Karpas-422 (cell line): ENCODE measurements around the gene PASK. TPM values are rescaled to one million over a fixed set of nuclear protein-coding genes. Genes with fewer than 3 reads are reported as not detected.
"Not testable (repeated sequence)": the region's sequence is repeated elsewhere in the genome, so short reads cannot be mapped to it uniquely, and the experiment has no call there.

Experiments used
- DNase-seq: peaks from one replicate; pipeline ENCODE4 v3.0.0-alpha.2; 2015
- H2AFZ ChIP-seq: fragments of 200-600 bp; sonication (generic); 2 replicates; pipeline ENCODE4 v1.6.1; 2014; ENCODE audit warnings: antibody characterized with exemption, low read length, mixed read lengths
- H3K27ac ChIP-seq: fragments of 200-600 bp; sonication (generic); 2 replicates; pipeline ENCODE4 v1.5.1; 2014; ENCODE audit warnings: mild to moderate bottlenecking, low read length, moderate library complexity
- H3K27me3 ChIP-seq: fragments of 200-600 bp; sonication (generic); 2 replicates; pipeline ENCODE4 v1.6.1; 2014; ENCODE audit warnings: low read length, mixed read lengths
- H3K36me3 ChIP-seq: fragments of 200-600 bp; sonication (generic); 2 replicates; pipeline ENCODE4 v1.6.1; 2014; ENCODE audit warnings: low read length, mixed read lengths; ENCODE audit not compliant: insufficient read depth
- H3K4me1 ChIP-seq: fragments of 200-600 bp; sonication (generic); 2 replicates; pipeline ENCODE4 v1.6.1; 2014; ENCODE audit warnings: mild to moderate bottlenecking, low read length, mixed read lengths
- H3K4me2 ChIP-seq: fragments of 200-600 bp; sonication (generic); 2 replicates; pipeline ENCODE4 v1.6.1; 2014; ENCODE audit warnings: low read length, low read depth, mild to moderate bottlenecking; ENCODE audit not compliant: poor library complexity, severe bottlenecking
- H3K4me3 ChIP-seq: fragments of 200-600 bp; sonication (generic); 2 replicates; pipeline ENCODE4 v1.5.1; 2014; ENCODE audit warnings: mild to moderate bottlenecking, antibody characterized with exemption, low read length, mixed read lengths
- H3K79me2 ChIP-seq: fragments of 200-600 bp; sonication (generic); 2 replicates; pipeline ENCODE4 v1.6.1; 2014; ENCODE audit warnings: mild to moderate bottlenecking, low read length, mixed read lengths
- H3K9ac ChIP-seq: fragments of 200-600 bp; sonication (generic); 2 replicates; pipeline ENCODE4 v1.6.0; 2014; ENCODE audit warnings: low read length
- H3K9me2 ChIP-seq: fragments of 200-600 bp; sonication (generic), shearing (Covaris generic); replicated peaks from 2 replicates; pipeline ENCODE4 v1.6.0; 2014; ENCODE audit warnings: mild to moderate bottlenecking, low read length, moderate library complexity; ENCODE audit not compliant: insufficient read depth
- H3K9me3 ChIP-seq: fragments of 300-700, 200-600 bp; sonication (generic); 2 replicates; pipeline ENCODE4 v1.6.1; 2014; ENCODE audit warnings: low read length, mixed read lengths
- H4K20me1 ChIP-seq: fragments of 200-600 bp; sonication (generic); 2 replicates; pipeline ENCODE4 v1.6.1; 2014; ENCODE audit warnings: mild to moderate bottlenecking, antibody characterized with exemption, low read length, low read depth; ENCODE audit not compliant: insufficient read depth
- total RNA-seq: library from RNA; depleted of rRNA; stranded (reverse); fragments of >200 nt; shearing (Covaris generic); gene quantifications from 2 replicates; pipeline ENCODE4 v1.2.3, GENCODE V29; 2014; ENCODE audit warnings: low replicate concordance

PASK gene
- total RNA-seq, 1 experiment from 2014 or later, result 23.9 TPM

- no peaks in the 10 kb centered on the region for H3K27me3 ChIP-seq
- H2AFZ ChIP-seq, result no peak overlapping the region
- H3K4me1 ChIP-seq, result peaks cover 37% of the 10 kb centered on the region
- no peaks in the 10 kb centered on the region for H3K9me2 ChIP-seq
- H3K4me3 ChIP-seq, result no peak overlapping the region
- no peaks in the 10 kb centered on the region for H4K20me1 ChIP-seq
- H3K27ac ChIP-seq, result no peak overlapping the region
- no peaks in the 10 kb centered on the region; the same call in 1 of the 2 replicates for H3K36me3 ChIP-seq
- DNase-seq, result no peak
- no peak overlapping the region for H3K9ac ChIP-seq
- H3K4me2 ChIP-seq, result no peak overlapping the region
- H3K79me2 ChIP-seq, result peaks cover under 1% of the 10 kb centered on the region; the same call in 1 of the 2 replicates
- H3K9me3 ChIP-seq, result no peaks in the 10 kb centered on the region
Measured at GRCh38 chr2:241108271-241109209, 40.7 kb downstream of the PASK start.

- Histone ChIP-seq H2AFZ (no peak overlapping the region), H3K4me2 (no peak overlapping the region), H3K9ac (no peak overlapping the region), H4K20me1 (no peaks in the 10 kb centered on the region), H3K27me3 (no peaks in the 10 kb centered on the region), H3K79me2 (peaks cover 13% of the 10 kb centered on the region; the same call in 1 of the 2 replicates), H3K9me3 (no peaks in the 10 kb centered on the region), H3K27ac (no peak overlapping the region), H3K9me2 (no peaks in the 10 kb centered on the region), H3K4me1 (peaks cover 45% of the 10 kb centered on the region), H3K4me3 (no peak overlapping the region), H3K36me3 (no peaks in the 10 kb centered on the region)
- DNase-seq, result no peak
Measured at GRCh38 chr2:241107031-241107783, 42.1 kb downstream of the PASK start.

DNA sequence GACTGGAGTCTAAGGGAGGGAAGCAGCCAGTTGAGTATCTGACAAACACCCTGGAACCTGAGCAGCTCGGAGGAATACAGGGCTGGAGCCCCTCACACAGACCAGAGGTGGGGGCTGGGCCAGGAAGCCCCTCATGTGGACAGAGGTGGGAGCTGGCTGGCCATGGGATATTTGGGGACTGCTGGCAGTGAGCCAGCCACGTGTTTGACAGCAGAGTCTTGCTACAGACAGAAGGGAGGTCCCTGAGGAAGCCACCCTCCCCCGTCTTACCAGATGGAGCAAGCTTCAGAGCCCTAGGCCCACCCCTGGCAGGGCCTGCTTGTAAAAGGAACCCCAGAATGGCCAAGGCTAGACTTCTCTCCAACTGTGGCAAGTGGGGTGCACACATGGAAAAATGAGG is 43.6 kb downstream of the PASK start:
- H3K27ac ChIP-seq, result peak overlapping the region; percentile 26; the same call in 1 of the 2 replicates
- no peak overlapping the region for H2AFZ ChIP-seq
- no peak overlapping the region for H3K4me3 ChIP-seq
- H3K36me3 ChIP-seq, result no peaks in the 10 kb centered on the region
- H3K9ac ChIP-seq, result no peak overlapping the region
- H3K27me3 ChIP-seq, result no peaks in the 10 kb centered on the region
- no peak for DNase-seq
- no peaks in the 10 kb centered on the region for H3K9me2 ChIP-seq
- H3K79me2 ChIP-seq, result peaks cover 28% of the 10 kb centered on the region
- no peaks in the 10 kb centered on the region for H4K20me1 ChIP-seq
- H3K4me1 ChIP-seq, result peaks cover 35% of the 10 kb centered on the region
- H3K4me2 ChIP-seq, result no peak overlapping the region
- H3K9me3 ChIP-seq, result no peaks in the 10 kb centered on the region

DNA sequence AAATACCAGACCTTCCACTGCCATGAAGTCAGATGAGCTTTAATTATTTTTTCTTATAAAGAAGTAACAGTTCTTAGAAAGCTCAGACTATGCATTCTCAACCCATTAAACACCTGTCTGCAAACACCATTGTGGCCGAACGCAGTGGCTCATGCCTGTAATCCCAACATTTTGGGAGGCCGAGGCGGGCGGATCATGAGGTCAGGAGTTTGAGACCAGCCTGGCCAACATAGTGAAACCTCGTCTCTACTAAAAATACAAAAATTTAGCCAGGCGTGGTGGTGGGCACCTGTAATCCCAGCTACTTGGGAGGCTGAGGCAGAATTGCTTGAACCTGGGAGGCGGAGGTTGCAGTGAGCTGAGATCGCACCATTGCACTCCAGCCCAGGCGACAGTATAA is 44.7 kb downstream of the PASK start:
- not testable (repeated sequence) for H3K27me3 ChIP-seq, H3K4me3 ChIP-seq, H3K9me3 ChIP-seq, H3K36me3 ChIP-seq, H3K9ac ChIP-seq, H4K20me1 ChIP-seq, H3K9me2 ChIP-seq, H2AFZ ChIP-seq, H3K27ac ChIP-seq, DNase-seq, H3K4me2 ChIP-seq
- Histone ChIP-seq H3K79me2 (peaks cover 38% of the 10 kb centered on the region), H3K4me1 (peaks cover 35% of the 10 kb centered on the region)

DNA sequence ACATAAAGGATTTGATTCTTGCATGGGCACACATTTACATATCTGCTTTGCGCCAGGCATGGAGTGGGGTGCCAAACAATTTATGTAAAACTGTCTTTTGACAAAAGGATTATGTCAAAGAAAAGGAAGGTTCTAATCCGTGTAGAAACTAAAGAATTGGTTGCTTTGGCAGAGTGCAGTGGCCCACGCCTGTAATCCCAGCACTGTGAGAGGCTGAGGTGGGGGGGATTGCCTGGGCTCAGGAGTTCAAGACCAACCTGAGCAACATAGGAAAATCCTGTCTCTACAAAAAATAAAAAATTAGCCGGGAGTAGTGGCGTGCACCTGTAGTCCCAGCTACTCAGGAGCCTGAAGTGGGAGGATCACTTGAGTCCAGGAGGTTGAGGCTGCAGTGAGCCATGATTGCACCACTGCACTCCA is 46.1 kb downstream of the PASK start:
- H2AFZ ChIP-seq, result 0 out of 2 replicates have a peak overlapping the region, but pooled peaks have one; percentile 58
- no peaks in the 10 kb centered on the region for H3K27me3 ChIP-seq
- peak overlapping the region; percentile 75 for H3K9ac ChIP-seq
- H3K9me3 ChIP-seq, result no peaks in the 10 kb centered on the region
- no peaks in the 10 kb centered on the region for H3K9me2 ChIP-seq
- H4K20me1 ChIP-seq, result no peaks in the 10 kb centered on the region
- H3K4me3 ChIP-seq, result peak overlapping the region; percentile 74
- peaks cover 41% of the 10 kb centered on the region for H3K4me1 ChIP-seq
- peak; percentile 51 for DNase-seq
- H3K4me2 ChIP-seq, result peak overlapping the region; percentile 84
- peak overlapping the region; percentile 75 for H3K27ac ChIP-seq
- H3K36me3 ChIP-seq, result peaks cover 12% of the 10 kb centered on the region; the same call in 1 of the 2 replicates
- H3K79me2 ChIP-seq, result peaks cover 50% of the 10 kb centered on the region

DNA sequence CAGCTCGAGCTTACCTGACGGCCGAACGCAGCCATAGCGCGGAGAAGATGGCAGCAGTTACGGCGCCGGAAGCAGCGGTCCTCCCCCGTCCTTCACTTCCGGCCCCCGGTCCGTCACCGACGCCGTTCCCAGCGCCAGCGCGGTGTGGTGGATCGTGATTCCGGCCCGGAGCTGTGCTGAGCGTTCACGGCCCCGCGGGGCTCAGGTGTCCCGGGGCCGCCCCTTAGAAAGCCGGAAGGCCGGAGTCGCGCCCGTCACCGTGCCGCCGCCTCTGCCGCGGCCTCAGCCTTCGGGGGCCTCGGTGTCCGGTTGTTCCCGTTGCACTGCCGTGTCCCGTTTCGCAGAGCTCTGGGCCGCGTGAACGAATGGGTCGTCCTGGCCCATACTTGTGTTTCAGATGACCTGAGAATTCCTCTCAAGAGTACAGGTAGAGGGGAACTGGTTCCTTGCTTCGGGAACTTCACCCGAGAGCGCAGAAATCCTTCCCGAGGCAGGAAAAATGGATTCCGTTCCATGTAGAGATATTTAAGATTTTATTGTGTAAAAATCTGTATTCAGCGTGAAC is 47.0 kb downstream of the PASK start, which contains the start of gene MTERF4:
TSS of gene MTERF4 (minus strand) at position 49 of the 565 bp plus-strand sequence. CDS start at position 35, 14 bp downstream.
- Histone ChIP-seq H3K4me3 (peak within 1 kb of the TSS; percentile 74), H3K79me2 (peaks cover 59% of the 10 kb centered on the region), H3K9ac (peak within 1 kb of the TSS; percentile 75), H3K27ac (peak within 1 kb of the TSS; percentile 75), H4K20me1 (no peaks in the 10 kb centered on the region), H2AFZ (peak within 1 kb of the TSS; percentile 68), H3K27me3 (no peaks in the 10 kb centered on the region), H3K9me3 (no peaks in the 10 kb centered on the region), H3K36me3 (peaks cover 13% of the 10 kb centered on the region; the same call in 1 of the 2 replicates), H3K4me1 (peaks cover 41% of the 10 kb centered on the region), H3K9me2 (no peaks in the 10 kb centered on the region), H3K4me2 (peak within 1 kb of the TSS; percentile 84)
- DNase-seq, result peak; percentile 96

- Histone ChIP-seq H3K4me1 (peaks cover 37% of the 10 kb centered on the region), H3K36me3 (peaks cover 33% of the 10 kb centered on the region; the same call in 1 of the 2 replicates), H3K9ac (no peak overlapping the region), H3K4me3 (no peak overlapping the region), H3K9me2 (no peaks in the 10 kb centered on the region), H3K27me3 (no peaks in the 10 kb centered on the region), H3K4me2 (peak overlapping the region; percentile 84), H3K79me2 (peaks cover 79% of the 10 kb centered on the region), H3K9me3 (no peaks in the 10 kb centered on the region), H2AFZ (no peak overlapping the region), H3K27ac (no peak overlapping the region), H4K20me1 (no peaks in the 10 kb centered on the region)
- no peak for DNase-seq
Measured at GRCh38 chr2:241099246-241099645, 50.0 kb downstream of the PASK start.
